Stimulated activated naive CD8-positive, alpha-beta T cell treated with anti-CD3 and anti-CD28 coated beads, Interleukin-15, amount 100 ng/mL, for 72 hours (primary cell): ENCODE data around the gene SLC17A4.

ENCODE experiments used
- ATAC-seq: fragments of 150-1000 bp; cut with Tn5 transposase; 2 replicates; pipeline ENCODE4 v1.10.0; 2021; ENCODE audit warnings: mild to moderate bottlenecking, moderate library complexity
- DNase-seq, 2 donors: peaks; one replicate each; pipeline ENCODE4 v3.0.0; 2021 to 2022
- H3K27ac Mint-ChIP-seq, 2 donors: one replicate each; pipeline ENCODE4 v1.8.0; 2022; ENCODE audit warnings: mild to moderate bottlenecking in 2 of 2, mixed read lengths in 2 of 2, moderate library complexity in 2 of 2
- H3K27me3 Mint-ChIP-seq: one replicate; pipeline ENCODE4 v1.8.0; 2022; ENCODE audit warnings: mixed read lengths
- H3K4me1 Mint-ChIP-seq: one replicate; pipeline ENCODE4 v1.8.0; 2022; ENCODE audit warnings: mild to moderate bottlenecking, mixed read lengths
- H3K4me3 Mint-ChIP-seq, 2 donors: one replicate each; pipeline ENCODE4 v1.8.0; 2022; ENCODE audit warnings: mild to moderate bottlenecking in 2 of 2, mixed read lengths in 2 of 2, moderate library complexity in 1 of 2
- H3K9me3 Mint-ChIP-seq, 2 donors: one replicate each; pipeline ENCODE4 v1.8.0; 2022; ENCODE audit warnings: mixed read lengths in 2 of 2

SLC17A4 gene

GRCh38 chr6:25754535-25754934 is at the start of gene SLC17A4:
Gene SLC17A4 (plus strand): TSS chr6:25754742. CDS start chr6:25761963, 7,221 bp downstream.
- Mint-ChIP-seq H3K4me3 (no peak within 1 kb of the TSS), H3K9me3 (no peaks in the 10 kb centered on the region), H3K4me1 (no peaks in the 10 kb centered on the region), H3K27me3 (peaks cover 25% of the 10 kb centered on the region), H3K27ac (no peak within 1 kb of the TSS)
- DNase-seq (no peak), ATAC-seq (no peak)

DNA sequence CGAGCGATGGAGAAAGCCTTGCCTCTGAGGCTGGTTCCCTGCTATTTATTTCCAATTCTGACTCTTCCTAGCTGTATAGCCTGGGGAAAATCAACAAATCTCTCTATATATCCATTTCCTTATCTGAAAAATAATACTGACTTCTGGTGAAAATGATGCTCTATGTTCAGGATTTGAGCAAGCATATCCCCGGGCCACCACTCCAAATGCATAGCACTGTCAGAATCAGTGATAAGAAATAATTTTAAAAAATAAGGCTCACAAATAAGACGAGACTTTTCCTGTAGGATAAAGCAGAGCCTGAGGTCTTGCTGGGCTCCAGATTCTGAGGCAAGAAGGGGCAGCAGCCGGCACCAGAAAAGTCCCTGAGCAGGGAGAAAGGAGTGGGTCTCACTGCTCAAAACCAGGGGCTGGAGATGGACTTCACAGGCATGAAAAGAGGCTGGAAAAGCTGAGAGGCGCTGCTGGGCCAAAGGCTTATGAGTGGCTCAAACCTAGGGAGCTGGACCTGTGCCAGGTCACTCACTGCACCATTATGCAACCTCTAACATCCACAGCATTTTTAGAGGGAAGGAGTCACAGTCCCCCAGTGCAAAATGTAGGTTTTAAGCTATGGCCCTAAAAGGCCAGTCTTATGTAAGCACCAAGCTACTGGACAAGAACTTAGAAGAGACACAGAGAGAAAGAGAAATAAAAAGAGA is 48.1 kb upstream of the SLC17A4 start:
- Mint-ChIP-seq H3K27me3 (peaks cover 20% of the 10 kb centered on the region), H3K4me1 (no peaks in the 10 kb centered on the region), H3K9me3 (no peaks in the 10 kb centered on the region), H3K4me3 (no peak overlapping the region), H3K27ac (no peak overlapping the region)
- DNase-seq (no peak), ATAC-seq (no peak)

DNA sequence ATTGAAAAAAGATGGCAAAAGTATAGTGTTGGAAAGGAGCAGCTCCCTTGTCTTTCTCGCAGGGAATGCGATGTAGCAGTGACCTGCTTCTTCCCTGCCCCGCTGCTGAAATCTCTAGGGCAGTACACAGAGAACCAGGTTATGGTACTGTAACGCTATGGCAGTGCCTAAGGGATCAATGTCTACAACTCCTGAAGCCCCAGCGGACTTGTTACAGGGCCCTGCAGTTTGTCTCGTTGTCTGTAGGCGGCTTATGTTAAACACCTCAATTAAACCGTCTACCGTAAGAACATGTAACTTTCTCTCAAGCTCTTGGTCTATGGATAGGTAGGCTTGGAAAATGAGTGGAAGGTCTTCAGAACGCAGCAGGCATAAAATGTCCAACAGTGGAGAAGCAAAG is 44.8 kb upstream of the SLC17A4 start:
- DNase-seq, result no peak
- Mint-ChIP-seq H3K27me3 (peaks cover 12% of the 10 kb centered on the region), H3K4me1 (no peaks in the 10 kb centered on the region), H3K27ac (no peak overlapping the region), H3K4me3 (no peak overlapping the region), H3K9me3 (no peaks in the 10 kb centered on the region)
- no peak for ATAC-seq

GRCh38 chr6:25710287-25710686 is 44.3 kb upstream of the SLC17A4 start:
- H3K4me3 Mint-ChIP-seq, result no peak overlapping the region
- no peaks in the 10 kb centered on the region for H3K9me3 Mint-ChIP-seq
- no peak overlapping the region for H3K27ac Mint-ChIP-seq
- ATAC-seq (no peak), DNase-seq (no peak)
- H3K27me3 Mint-ChIP-seq, result peaks cover 12% of the 10 kb centered on the region
- no peaks in the 10 kb centered on the region for H3K4me1 Mint-ChIP-seq

GRCh38 chr6:25713824-25714223 is 40.7 kb upstream of the SLC17A4 start:
- Mint-ChIP-seq H3K27ac (no peak overlapping the region), H3K4me3 (no peak overlapping the region), H3K4me1 (no peaks in the 10 kb centered on the region), H3K27me3 (peaks cover 7% of the 10 kb centered on the region), H3K9me3 (no peaks in the 10 kb centered on the region)
- ATAC-seq, result no peak
- DNase-seq, result no peak

GRCh38 chr6:25714765-25715164 is 39.8 kb upstream of the SLC17A4 start:
- no peaks in the 10 kb centered on the region for H3K4me1 Mint-ChIP-seq

DNA sequence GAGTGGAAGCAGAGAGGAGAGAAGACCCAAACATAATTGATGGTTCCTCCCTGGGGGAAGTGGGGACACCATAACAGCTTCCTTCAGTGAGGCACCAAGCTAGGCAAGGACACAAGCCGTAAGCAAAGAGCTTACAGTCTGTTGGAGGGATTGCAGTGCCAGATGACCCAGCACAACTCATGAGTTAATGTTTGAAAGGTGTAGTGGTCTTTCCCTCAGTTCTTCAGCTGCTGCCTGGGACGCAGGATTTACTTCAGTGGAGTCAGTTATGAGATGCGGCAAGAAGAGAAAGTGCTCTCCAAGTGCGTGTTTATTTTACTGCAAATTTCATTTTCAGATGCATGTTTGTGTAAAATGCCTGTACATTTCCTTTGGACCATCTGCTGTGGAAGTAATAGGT is 38.7 kb upstream of the SLC17A4 start:
- H3K27me3 Mint-ChIP-seq, result peaks cover 7% of the 10 kb centered on the region

More at GRCh38 chr6:25714765-25715164, 39.8 kb upstream of the SLC17A4 start:
- H3K4me3 Mint-ChIP-seq, result no peak overlapping the region
- no peak for ATAC-seq
- no peak for DNase-seq
- H3K9me3 Mint-ChIP-seq, result no peaks in the 10 kb centered on the region
- H3K27ac Mint-ChIP-seq, result no peak overlapping the region
- peaks cover 7% of the 10 kb centered on the region for H3K27me3 Mint-ChIP-seq

DNA sequence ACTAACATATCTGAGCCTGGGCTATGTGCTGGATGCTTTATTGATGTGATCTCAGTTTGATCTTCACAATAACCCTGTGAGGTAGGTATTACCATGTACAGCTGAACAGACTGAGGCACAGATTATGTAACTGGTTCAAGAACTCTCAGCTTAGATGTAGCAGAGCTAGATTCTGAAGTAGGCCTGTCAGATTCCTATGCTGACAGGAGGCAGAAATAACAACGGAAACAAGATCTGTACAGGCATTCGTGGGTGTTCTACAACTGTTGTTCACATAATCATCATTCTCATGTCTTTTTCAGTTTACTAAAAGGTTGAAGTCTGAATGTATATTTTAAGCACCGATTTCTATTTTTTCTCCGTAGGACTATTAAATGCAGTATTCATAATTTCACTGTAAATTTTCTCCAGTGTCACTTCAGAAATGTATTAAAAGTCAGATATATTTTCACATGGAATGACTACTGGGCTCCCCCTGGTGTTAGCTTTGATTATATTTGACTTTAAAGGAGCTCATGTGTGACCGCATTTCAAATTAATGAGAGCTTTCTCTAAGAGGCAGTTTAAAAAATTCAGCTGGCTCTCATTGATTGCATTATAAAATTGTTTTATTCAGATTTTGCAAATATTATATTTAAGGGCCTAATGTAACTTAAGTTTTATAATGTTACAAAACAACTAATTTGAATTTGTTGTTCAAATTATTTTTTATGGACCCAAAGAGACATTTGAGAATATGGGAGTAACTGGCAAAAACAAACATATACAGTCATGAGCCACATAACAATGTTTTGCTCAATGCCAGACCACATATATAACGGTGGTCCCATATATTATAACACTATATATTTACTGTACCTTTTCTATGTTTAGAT is 36.4 kb upstream of the SLC17A4 start:
- no peak overlapping the region for H3K27ac Mint-ChIP-seq
- ATAC-seq (no peak), DNase-seq (no peak)
- H3K4me3 Mint-ChIP-seq, result no peak overlapping the region
- H3K27me3 Mint-ChIP-seq, result peaks cover 7% of the 10 kb centered on the region
- H3K9me3 Mint-ChIP-seq, result no peaks in the 10 kb centered on the region
- no peaks in the 10 kb centered on the region for H3K4me1 Mint-ChIP-seq

More for the DNA sequence above, 38.7 kb upstream of the SLC17A4 start:
- no peak for ATAC-seq
- Mint-ChIP-seq H3K4me1 (no peaks in the 10 kb centered on the region), H3K4me3 (no peak overlapping the region), H3K9me3 (no peaks in the 10 kb centered on the region), H3K27ac (no peak overlapping the region)
- DNase-seq, result no peak

- H3K9me3 Mint-ChIP-seq, result no peaks in the 10 kb centered on the region
- no peak overlapping the region for H3K27ac Mint-ChIP-seq
- ATAC-seq (no peak), DNase-seq (no peak)
- peaks cover 15% of the 10 kb centered on the region for H3K27me3 Mint-ChIP-seq
- H3K4me1 Mint-ChIP-seq, result no peaks in the 10 kb centered on the region
- H3K4me3 Mint-ChIP-seq, result no peak overlapping the region
Observed at GRCh38 chr6:25726122-25726911, 28.2 kb upstream of the SLC17A4 start.

GRCh38 chr6:25727028-25727427 is 27.5 kb upstream of the SLC17A4 start:
- Mint-ChIP-seq H3K27me3 (peaks cover 21% of the 10 kb centered on the region), H3K27ac (no peak overlapping the region), H3K4me3 (no peak overlapping the region), H3K9me3 (no peaks in the 10 kb centered on the region), H3K4me1 (no peaks in the 10 kb centered on the region)
- ATAC-seq (no peak), DNase-seq (no peak)

- H3K4me3 Mint-ChIP-seq, result no peak overlapping the region
- DNase-seq (no peak), ATAC-seq (no peak)
- no peak overlapping the region for H3K27ac Mint-ChIP-seq
- peaks cover 49% of the 10 kb centered on the region for H3K27me3 Mint-ChIP-seq
- H3K9me3 Mint-ChIP-seq, result no peaks in the 10 kb centered on the region
- H3K4me1 Mint-ChIP-seq, result no peaks in the 10 kb centered on the region
Observed at GRCh38 chr6:25730907-25731306, 23.6 kb upstream of the SLC17A4 start.

DNA sequence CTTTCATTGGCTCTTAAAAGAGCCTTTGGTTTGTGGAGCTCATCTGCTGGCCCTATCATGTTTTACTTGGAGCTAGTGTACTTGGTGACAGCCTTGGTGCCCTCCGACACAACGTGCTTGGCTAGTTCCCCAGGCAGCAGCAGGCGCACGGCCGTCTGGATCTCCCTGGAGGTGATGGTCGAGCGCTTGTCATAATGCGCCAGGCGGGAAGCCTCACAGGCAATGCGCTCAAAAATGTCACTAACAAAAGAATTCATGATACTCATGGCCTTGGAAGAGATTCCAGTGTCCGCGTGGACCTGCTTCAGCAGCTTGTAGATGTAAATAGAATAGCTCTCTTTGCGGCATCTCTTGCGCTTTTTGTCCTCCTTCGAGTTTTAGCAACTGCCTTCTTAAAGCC is 22.8 kb upstream of the SLC17A4 start:
- Mint-ChIP-seq H3K9me3 (no peaks in the 10 kb centered on the region), H3K27ac (no peak overlapping the region), H3K4me1 (no peaks in the 10 kb centered on the region), H3K4me3 (no peak overlapping the region), H3K27me3 (peaks cover 57% of the 10 kb centered on the region)
- ATAC-seq, result no peak
- DNase-seq, result no peak

DNA sequence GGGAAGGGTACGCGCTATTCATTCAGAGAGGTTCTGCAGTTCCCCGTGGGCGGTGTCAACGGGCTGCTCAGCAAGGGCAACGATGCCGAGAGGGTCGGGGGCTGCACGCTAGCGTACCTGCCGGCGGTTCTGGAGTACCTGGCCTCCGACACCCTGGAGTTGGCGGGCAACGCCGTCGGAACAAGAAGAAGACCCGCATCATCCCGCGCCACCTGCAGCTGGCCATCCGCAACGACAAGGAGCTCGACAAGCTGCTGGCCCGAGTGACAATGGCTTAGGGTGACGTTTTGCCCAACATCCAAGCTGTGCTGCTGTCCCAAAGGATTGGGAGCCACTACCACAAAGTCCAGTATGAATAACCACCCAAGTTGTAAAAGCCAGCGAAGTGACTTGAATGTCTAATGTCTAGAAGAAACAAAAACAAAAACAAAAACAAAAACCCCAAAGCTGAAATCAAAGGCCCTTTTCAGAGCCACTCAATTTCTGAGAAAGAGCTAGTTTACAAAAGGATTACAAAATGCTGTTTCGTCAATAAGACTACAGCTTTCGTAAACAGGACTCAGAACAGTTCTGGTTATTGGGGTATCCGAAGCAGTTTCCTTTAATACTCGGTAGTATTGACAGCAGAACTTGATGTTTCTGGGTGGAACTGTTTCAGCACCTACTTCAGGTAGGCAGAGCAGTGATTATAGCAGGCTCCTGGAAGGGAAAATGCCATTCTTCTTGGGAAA is 21.9 kb upstream of the SLC17A4 start:
- H3K27me3 Mint-ChIP-seq, result peaks cover 57% of the 10 kb centered on the region
- no peaks in the 10 kb centered on the region for H3K9me3 Mint-ChIP-seq

GRCh38 chr6:25735261-25735660 is 19.3 kb upstream of the SLC17A4 start:
- Mint-ChIP-seq H3K27me3 (peaks cover 53% of the 10 kb centered on the region), H3K4me3 (no peak overlapping the region), H3K27ac (no peak overlapping the region), H3K9me3 (no peaks in the 10 kb centered on the region), H3K4me1 (no peaks in the 10 kb centered on the region)
- DNase-seq, result no peak
- no peak for ATAC-seq

More for the DNA sequence above, 21.9 kb upstream of the SLC17A4 start:
- Mint-ChIP-seq H3K4me3 (no peak overlapping the region), H3K4me1 (no peaks in the 10 kb centered on the region), H3K27ac (no peak overlapping the region)
- ATAC-seq, result no peak
- DNase-seq, result no peak

GRCh38 chr6:25743868-25744267 is 10.7 kb upstream of the SLC17A4 start:
- Mint-ChIP-seq H3K27me3 (no peaks in the 10 kb centered on the region), H3K4me3 (no peak overlapping the region), H3K4me1 (no peaks in the 10 kb centered on the region), H3K27ac (no peak overlapping the region), H3K9me3 (no peaks in the 10 kb centered on the region)
- DNase-seq (no peak), ATAC-seq (no peak)
